K562 (cell line): Measurements from ENCODE around the gene DGKE.

Experiments used
- BACH1 ChIP-seq: fragments of 200-800 bp; sonication (Bioruptor generic); IDR thresholded peaks from 2 replicates; pipeline ENCODE4 v1.6.1; 2016; ENCODE audit warnings: missing genetic modification characterization, missing compliant biosample characterization
- EZH2 ChIP-seq: IDR thresholded peaks from 2 replicates; pipeline ENCODE4 v1.6.1; 2012; ENCODE audit warnings: low read depth, mild to moderate bottlenecking, inconsistent platforms, low read length, borderline replicate concordance
- MAZ ChIP-seq, 2 experiments: fragments of 450-650 bp in 1 of 2; sonication (generic) in 1 of 2; formaldehyde crosslinking; IDR thresholded peaks in 1 of 2; conservative IDR thresholded peaks in 1 of 2; 2 replicates each; pipeline versions ENCODE4 v1.4.0 to v1.5.0; 2020; ENCODE audit warnings: mild to moderate bottlenecking in 1 of 2, missing genetic modification reagents in 1 of 2
- NFIC ChIP-seq: fragments of 450-650 bp; IDR thresholded peaks from 2 replicates; pipeline ENCODE4 v1.6.1; 2017; ENCODE audit warnings: mild to moderate bottlenecking, inconsistent platforms
- NR2C2 ChIP-seq, 2 experiments: fragments of 200-800 bp in 1 of 2; sonication (Bioruptor generic) in 1 of 2; sonication (generic) in 1 of 2; formaldehyde crosslinking in 1 of 2; IDR thresholded peaks; 2 replicates each; pipeline versions ENCODE4 v1.6.1 to v1.8.0; 2016 to 2022; ENCODE audit warnings: mild to moderate bottlenecking in 1 of 2, missing compliant biosample characterization in 1 of 2, missing genetic modification characterization in 1 of 2, missing genetic modification reagents in 1 of 2
- SAP30 ChIP-seq: fragments of 200-600 bp; sonication (generic); IDR thresholded peaks from 2 replicates; pipeline ENCODE4 v1.6.1; 2012; ENCODE audit warnings: borderline replicate concordance, low read depth, mild to moderate bottlenecking, moderate library complexity, low read length, control low read depth, inconsistent platforms; ENCODE audit not compliant: insufficient read depth, poor library complexity, severe bottlenecking
- TAF1 ChIP-seq: IDR thresholded peaks from 2 replicates; pipeline ENCODE4 v1.6.1; 2011; ENCODE audit warnings: mild to moderate bottlenecking, low read length, moderate library complexity; ENCODE audit not compliant: insufficient read depth, control insufficient read depth, severe bottlenecking; ENCODE audit errors: extremely low read depth
- TF ChIP-seq, protein P1 (sequence below): sonication (generic); formaldehyde crosslinking; IDR thresholded peaks from 2 replicates; pipeline ENCODE4 v1.9.0; 2022; ENCODE audit warnings: mild to moderate bottlenecking, missing genetic modification reagents
- TF ChIP-seq, protein P2 (sequence below), 3 experiments: IDR thresholded peaks in 2 of 3; conservative IDR thresholded peaks in 1 of 3; 2 replicates each; pipeline ENCODE4 v1.5.1; 2011 to 2012; ENCODE audit warnings: low read length in 3 of 3, mild to moderate bottlenecking in 3 of 3, control low read depth in 2 of 3, improper control_type of control experiment in 1 of 3, inconsistent platforms in 1 of 3, low read depth in 1 of 3, mixed read lengths in 1 of 3, moderate library complexity in 1 of 3; ENCODE audit not compliant: insufficient read depth in 2 of 3

DNA sequence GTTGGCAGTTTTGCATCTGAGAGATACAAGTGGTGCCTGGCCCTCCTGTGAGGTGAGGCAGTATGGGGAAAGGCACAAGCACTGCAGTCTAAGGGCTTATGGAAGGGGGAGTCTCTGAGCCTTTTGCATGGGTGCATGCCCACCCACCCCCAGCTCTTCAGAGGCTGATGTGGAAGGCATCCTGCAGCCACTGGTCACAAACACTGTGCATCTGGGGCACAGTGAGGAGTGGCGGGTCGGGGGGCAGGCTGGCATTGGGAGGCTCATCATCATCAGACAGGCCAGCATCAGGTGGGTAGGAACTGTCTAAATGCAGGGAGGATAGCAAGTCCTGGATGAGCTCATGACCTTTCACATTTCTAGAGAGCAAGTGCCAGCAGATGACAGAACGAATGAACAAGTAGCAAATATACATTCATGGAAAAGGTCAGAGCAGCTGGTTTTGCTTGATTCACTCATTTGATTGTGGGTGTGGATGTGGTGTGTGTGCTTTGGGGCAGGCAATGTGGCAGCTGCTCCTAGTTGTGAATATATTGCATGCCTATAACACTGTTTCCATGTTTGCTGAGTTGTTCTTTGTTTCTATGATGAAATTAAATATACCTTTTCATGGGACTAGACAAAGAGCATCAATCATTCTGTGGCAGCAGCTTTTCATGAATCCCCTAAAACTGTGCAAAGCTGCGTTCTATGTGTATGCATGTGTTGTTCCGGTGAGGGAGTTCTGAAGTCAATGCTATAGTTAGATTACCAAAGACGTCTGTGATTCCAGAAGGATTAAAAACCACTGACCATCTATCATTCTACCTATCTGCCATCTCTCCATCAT is 50.7 kb downstream of the DGKE start:
- TF ChIP-seq, protein P1, sequence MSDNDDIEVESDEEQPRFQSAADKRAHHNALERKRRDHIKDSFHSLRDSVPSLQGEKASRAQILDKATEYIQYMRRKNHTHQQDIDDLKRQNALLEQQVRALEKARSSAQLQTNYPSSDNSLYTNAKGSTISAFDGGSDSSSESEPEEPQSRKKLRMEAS, result no peak
- TF ChIP-seq, protein P2, sequence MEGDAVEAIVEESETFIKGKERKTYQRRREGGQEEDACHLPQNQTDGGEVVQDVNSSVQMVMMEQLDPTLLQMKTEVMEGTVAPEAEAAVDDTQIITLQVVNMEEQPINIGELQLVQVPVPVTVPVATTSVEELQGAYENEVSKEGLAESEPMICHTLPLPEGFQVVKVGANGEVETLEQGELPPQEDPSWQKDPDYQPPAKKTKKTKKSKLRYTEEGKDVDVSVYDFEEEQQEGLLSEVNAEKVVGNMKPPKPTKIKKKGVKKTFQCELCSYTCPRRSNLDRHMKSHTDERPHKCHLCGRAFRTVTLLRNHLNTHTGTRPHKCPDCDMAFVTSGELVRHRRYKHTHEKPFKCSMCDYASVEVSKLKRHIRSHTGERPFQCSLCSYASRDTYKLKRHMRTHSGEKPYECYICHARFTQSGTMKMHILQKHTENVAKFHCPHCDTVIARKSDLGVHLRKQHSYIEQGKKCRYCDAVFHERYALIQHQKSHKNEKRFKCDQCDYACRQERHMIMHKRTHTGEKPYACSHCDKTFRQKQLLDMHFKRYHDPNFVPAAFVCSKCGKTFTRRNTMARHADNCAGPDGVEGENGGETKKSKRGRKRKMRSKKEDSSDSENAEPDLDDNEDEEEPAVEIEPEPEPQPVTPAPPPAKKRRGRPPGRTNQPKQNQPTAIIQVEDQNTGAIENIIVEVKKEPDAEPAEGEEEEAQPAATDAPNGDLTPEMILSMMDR (IDR thresholded peaks at IDR 0.05 in 2 of 3, conservative IDR thresholded peaks at IDR 0.05 in 1 of 3; ENCODE audit: insufficient read depth in 2 of 3, low read depth in 1 of 3, low read length in 3 of 3), result no peak
- no peak for TF ChIP-seq NR2C2 (CRISPR knock-in tag; IDR thresholded peaks at IDR 0.05)
- TF ChIP-seq NR2C2 (tag; IDR thresholded peaks at IDR 0.05), result no peak
- no peak for TF ChIP-seq TAF1
- no peak for TF ChIP-seq EZH2
- no peak for TF ChIP-seq MAZ (CRISPR knock-in tag; conservative IDR thresholded peaks at IDR 0.05 in 1 of 2, IDR thresholded peaks at IDR 0.05 in 1 of 2)
- TF ChIP-seq NFIC, result no peak
- TF ChIP-seq SAP30, result no peak
- no peak for TF ChIP-seq BACH1 (tag)
